A673 (cell line): ENCODE measurements around the gene THSD4.

ENCODE experiments used
- EZH2 ChIP-seq: fragments of 200-600 bp; sonication (generic); IDR thresholded peaks from 2 replicates; pipeline ENCODE4 v1.6.1; 2017; ENCODE audit warnings: borderline replicate concordance, low read depth, mild to moderate bottlenecking, mixed read lengths, antibody characterized with exemption, low read length; ENCODE audit not compliant: poor library complexity, severe bottlenecking
- TF ChIP-seq, protein P1 (sequence below): fragments of 300-800, 200-600 bp; sonication (generic); conservative IDR thresholded peaks from 2 replicates; pipeline ENCODE4 v1.5.1; 2017; ENCODE audit warnings: low read depth, mild to moderate bottlenecking, antibody characterized with exemption, low read length, moderate library complexity, mixed read lengths

GRCh38 chr15:71155534-71155933 is 40.3 kb downstream of the THSD4 start:
- TF ChIP-seq, protein P1, sequence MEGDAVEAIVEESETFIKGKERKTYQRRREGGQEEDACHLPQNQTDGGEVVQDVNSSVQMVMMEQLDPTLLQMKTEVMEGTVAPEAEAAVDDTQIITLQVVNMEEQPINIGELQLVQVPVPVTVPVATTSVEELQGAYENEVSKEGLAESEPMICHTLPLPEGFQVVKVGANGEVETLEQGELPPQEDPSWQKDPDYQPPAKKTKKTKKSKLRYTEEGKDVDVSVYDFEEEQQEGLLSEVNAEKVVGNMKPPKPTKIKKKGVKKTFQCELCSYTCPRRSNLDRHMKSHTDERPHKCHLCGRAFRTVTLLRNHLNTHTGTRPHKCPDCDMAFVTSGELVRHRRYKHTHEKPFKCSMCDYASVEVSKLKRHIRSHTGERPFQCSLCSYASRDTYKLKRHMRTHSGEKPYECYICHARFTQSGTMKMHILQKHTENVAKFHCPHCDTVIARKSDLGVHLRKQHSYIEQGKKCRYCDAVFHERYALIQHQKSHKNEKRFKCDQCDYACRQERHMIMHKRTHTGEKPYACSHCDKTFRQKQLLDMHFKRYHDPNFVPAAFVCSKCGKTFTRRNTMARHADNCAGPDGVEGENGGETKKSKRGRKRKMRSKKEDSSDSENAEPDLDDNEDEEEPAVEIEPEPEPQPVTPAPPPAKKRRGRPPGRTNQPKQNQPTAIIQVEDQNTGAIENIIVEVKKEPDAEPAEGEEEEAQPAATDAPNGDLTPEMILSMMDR = no peak
- no peak for TF ChIP-seq EZH2
